ENCODE measurements around the gene EXOSC5.
"Not testable (repeated sequence)": the region's sequence is repeated elsewhere in the genome, so short reads cannot be mapped to it uniquely, and the experiment has no call there.

EXOSC5 gene

GRCh38 chr19:41366089-41366488 lies 31.1 kb downstream of the EXOSC5 start:
- DNase-seq (ENCODE audit: low read depth) = no peak

GRCh38 chr19:41364524-41365391 lies 32.4 kb downstream of the EXOSC5 start:
- no peak for DNase-seq (ENCODE audit: low read depth)

- DNase-seq (ENCODE audit: low read depth) = peak; percentile 97
Measured at GRCh38 chr19:41363753-41364523, 33.2 kb downstream of the EXOSC5 start, which contains the start of gene B9D2. Gene B9D2 (minus strand): TSS chr19:41364149. CDS start chr19:41363519, 630 bp downstream.

- no peak for DNase-seq (ENCODE audit: low read depth)
Measured at GRCh38 chr19:41363371-41363752, 33.8 kb downstream of the EXOSC5 start.

- DNase-seq (ENCODE audit: low read depth) = no peak
Measured at GRCh38 chr19:41362143-41362847, 34.9 kb downstream of the EXOSC5 start.

- no peak for DNase-seq (ENCODE audit: low read depth)
Measured at GRCh38 chr19:41359741-41360140, 37.4 kb downstream of the EXOSC5 start.

GRCh38 chr19:41357746-41358145 lies 39.4 kb downstream of the EXOSC5 start:
- DNase-seq (ENCODE audit: low read depth) = no peak

GRCh38 chr19:41356984-41357739 lies 40.0 kb downstream of the EXOSC5 start:
- no peak for DNase-seq (ENCODE audit: low read depth)

GRCh38 chr19:41355802-41356201 lies 41.4 kb downstream of the EXOSC5 start:
- DNase-seq (ENCODE audit: low read depth) = no peak

- DNase-seq (ENCODE audit: low read depth) = no peak
Measured at GRCh38 chr19:41355035-41355434, 42.1 kb downstream of the EXOSC5 start.

- DNase-seq (ENCODE audit: low read depth) = no peak
Measured at GRCh38 chr19:41354343-41354953, 42.7 kb downstream of the EXOSC5 start.

GRCh38 chr19:41353466-41354342 lies 43.5 kb downstream of the EXOSC5 start, which contains the start of gene TGFB1:
Gene TGFB1 (minus strand): TSS chr19:41353922. CDS start chr19:41353044, 878 bp downstream.
- peak; percentile 92 for DNase-seq (ENCODE audit: low read depth)

GRCh38 chr19:41352609-41353465 lies 44.3 kb downstream of the EXOSC5 start:
- DNase-seq (ENCODE audit: low read depth) = peak; percentile 70

- DNase-seq (ENCODE audit: low read depth) = no peak
Measured at GRCh38 chr19:41352279-41352608, 44.9 kb downstream of the EXOSC5 start.

GRCh38 chr19:41351339-41352245 lies 45.6 kb downstream of the EXOSC5 start:
- DNase-seq (ENCODE audit: low read depth) = peak; percentile 71

GRCh38 chr19:41350735-41351338 lies 46.3 kb downstream of the EXOSC5 start:
- DNase-seq (ENCODE audit: low read depth) = no peak

- DNase-seq (ENCODE audit: low read depth) = not testable (repeated sequence)
Measured at GRCh38 chr19:41346916-41347315, 50.2 kb downstream of the EXOSC5 start.

GRCh38 chr19:41344162-41344561 lies 53.0 kb downstream of the EXOSC5 start:
- DNase-seq (ENCODE audit: low read depth) = no peak

All from activated T-cell treated with anti-CD3 and anti-CD28 coated beads for 1 hour (primary cell).